ENCODE data around the gene SFSWAP.

DNA sequence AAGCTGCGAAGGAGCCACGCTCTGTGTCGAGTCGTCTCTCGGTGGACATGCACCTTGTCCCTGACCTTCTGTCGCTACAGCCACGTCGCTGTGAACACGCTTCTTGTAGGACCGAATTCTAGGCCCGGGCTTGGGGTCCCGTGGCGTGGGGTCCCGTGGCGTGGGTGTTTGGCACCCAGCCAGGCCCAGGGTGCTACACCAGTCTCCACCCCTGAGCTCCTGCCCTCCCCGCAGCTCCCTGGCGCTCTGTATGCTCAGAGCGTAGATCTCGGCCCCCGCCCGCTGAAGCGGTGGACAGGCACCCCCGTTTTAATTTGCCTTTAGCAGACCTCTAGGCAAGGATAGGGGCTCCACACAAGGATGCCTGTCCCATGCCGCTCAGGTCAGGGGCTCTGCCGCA is 133.8 kb downstream of the SFSWAP start:
- TF ChIP-seq, protein P1, sequence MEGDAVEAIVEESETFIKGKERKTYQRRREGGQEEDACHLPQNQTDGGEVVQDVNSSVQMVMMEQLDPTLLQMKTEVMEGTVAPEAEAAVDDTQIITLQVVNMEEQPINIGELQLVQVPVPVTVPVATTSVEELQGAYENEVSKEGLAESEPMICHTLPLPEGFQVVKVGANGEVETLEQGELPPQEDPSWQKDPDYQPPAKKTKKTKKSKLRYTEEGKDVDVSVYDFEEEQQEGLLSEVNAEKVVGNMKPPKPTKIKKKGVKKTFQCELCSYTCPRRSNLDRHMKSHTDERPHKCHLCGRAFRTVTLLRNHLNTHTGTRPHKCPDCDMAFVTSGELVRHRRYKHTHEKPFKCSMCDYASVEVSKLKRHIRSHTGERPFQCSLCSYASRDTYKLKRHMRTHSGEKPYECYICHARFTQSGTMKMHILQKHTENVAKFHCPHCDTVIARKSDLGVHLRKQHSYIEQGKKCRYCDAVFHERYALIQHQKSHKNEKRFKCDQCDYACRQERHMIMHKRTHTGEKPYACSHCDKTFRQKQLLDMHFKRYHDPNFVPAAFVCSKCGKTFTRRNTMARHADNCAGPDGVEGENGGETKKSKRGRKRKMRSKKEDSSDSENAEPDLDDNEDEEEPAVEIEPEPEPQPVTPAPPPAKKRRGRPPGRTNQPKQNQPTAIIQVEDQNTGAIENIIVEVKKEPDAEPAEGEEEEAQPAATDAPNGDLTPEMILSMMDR (IDR thresholded peaks at IDR 0.05), result no peak
- TF ChIP-seq TCF7 (CRISPR knock-in tag; IDR thresholded peaks at IDR 0.05; ENCODE audit: low read depth) (no peak), ETV6 (CRISPR knock-in tag; IDR thresholded peaks at IDR 0.05) (no peak), MXD4 (CRISPR knock-in tag; IDR thresholded peaks at IDR 0.05; ENCODE audit: borderline replicate concordance) (no peak), ZNF263 (CRISPR knock-in tag; IDR thresholded peaks at IDR 0.05; ENCODE audit: low read depth) (no peak), CREB1 (CRISPR knock-in tag; IDR thresholded peaks at IDR 0.05) (no peak)
- TF ChIP-seq, protein P2, sequence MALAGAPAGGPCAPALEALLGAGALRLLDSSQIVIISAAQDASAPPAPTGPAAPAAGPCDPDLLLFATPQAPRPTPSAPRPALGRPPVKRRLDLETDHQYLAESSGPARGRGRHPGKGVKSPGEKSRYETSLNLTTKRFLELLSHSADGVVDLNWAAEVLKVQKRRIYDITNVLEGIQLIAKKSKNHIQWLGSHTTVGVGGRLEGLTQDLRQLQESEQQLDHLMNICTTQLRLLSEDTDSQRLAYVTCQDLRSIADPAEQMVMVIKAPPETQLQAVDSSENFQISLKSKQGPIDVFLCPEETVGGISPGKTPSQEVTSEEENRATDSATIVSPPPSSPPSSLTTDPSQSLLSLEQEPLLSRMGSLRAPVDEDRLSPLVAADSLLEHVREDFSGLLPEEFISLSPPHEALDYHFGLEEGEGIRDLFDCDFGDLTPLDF (CRISPR knock-in tag; IDR thresholded peaks at IDR 0.05), result no peak
- TF ChIP-seq, protein P3, sequence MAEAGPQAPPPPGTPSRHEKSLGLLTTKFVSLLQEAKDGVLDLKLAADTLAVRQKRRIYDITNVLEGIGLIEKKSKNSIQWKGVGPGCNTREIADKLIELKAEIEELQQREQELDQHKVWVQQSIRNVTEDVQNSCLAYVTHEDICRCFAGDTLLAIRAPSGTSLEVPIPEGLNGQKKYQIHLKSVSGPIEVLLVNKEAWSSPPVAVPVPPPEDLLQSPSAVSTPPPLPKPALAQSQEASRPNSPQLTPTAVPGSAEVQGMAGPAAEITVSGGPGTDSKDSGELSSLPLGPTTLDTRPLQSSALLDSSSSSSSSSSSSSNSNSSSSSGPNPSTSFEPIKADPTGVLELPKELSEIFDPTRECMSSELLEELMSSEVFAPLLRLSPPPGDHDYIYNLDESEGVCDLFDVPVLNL (CRISPR knock-in tag; IDR thresholded peaks at IDR 0.05; ENCODE audit: borderline replicate concordance, low read depth), result no peak
- TF ChIP-seq, protein P4, sequence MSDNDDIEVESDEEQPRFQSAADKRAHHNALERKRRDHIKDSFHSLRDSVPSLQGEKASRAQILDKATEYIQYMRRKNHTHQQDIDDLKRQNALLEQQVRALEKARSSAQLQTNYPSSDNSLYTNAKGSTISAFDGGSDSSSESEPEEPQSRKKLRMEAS (CRISPR knock-in tag; IDR thresholded peaks at IDR 0.05), result no peak
